ENCODE data around the gene NUP153. TPM values are rescaled to one million over a fixed set of nuclear protein-coding genes. Genes with fewer than 3 reads are reported as not detected.

Gene NUP153
- total and polyA plus RNA-seq, 2 of the 8 experiments (the other 6 are each of a cell fraction or from before 2014, with no cell fraction given), result 47.0 to 84.8 TPM

- TF ChIP-seq CHD7 (IDR thresholded peaks at IDR 0.05; ENCODE audit: insufficient replicate concordance, low read length) (no peak), ASH2L (IDR thresholded peaks at IDR 0.05; ENCODE audit: low read length) (no peak), BACH1 (IDR thresholded peaks at IDR 0.05; ENCODE audit: low read length) (no peak)
Observed at GRCh38 chr6:17615794-17616193, 90.9 kb downstream of the NUP153 start (continued).
